GM10847 (cell line): Measurements from ENCODE around the gene PPP1R9B.

Experiments
- POLR2A ChIP-seq: IDR thresholded peaks from 2 replicates; pipeline ENCODE4 v1.6.1; 2011; ENCODE audit not compliant: insufficient read length; ENCODE audit errors: extremely low read depth

PPP1R9B gene

DNA sequence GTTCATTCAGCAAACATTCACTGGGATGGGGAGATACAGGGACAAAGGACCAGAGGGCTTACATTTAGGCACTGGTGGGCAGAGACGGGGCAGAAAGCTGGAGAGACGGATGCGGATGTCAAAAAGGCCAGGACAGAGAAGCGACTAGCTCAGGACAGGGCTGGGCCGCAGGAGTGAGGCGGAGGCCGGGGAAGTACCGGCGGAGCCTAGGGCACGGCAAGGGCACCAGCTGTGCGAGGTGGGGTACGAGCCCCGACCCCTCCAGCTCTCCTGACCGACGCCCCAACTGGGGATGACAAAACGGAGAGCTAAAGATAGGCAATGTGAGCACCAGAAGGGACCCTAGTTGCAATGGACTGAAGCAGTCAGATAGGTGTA lies 11.4 kb upstream of the PPP1R9B start:
- TF ChIP-seq POLR2A: no peak

DNA sequence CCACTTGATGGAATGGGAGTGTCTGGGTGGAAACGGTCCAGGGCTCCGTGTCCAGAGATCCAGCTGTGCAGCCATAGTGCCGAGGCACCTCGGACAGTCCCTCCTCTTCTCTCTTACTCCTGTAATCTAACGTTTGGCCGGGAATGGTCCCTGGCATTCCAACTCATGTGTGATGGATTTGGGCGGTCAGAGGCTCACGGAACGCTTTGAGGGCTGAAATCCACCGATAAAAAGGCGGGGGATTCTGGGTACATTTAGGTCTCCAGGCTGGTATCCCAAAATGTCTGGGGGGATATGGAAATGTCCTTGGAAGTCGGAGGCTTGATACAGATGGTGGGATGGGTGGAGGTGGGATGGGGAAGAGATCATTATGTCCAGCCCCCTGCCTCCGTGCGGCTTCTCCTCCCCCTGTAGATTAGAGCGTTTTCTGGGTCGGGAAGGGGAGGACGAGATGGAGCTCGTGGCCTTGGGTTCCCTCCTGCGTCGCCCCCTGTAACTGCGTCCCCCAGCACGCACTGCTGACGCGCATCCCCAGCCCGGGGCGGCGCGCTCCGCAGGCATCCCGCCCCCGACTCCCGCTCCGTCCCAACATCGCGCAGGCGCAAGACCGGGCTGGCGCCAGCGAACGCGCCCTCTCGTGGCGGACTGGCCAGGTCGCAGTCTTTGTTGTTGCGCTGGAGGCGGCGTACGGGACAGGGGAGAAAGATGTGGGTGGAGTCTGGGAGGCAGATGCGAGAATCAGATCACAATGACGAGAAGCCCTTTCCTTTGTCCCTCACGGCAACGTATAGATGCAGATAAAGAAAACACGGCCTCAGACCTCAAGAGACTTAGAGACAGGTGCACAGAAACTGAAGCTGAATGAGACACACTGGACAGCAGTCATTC lies 10.8 kb upstream of the PPP1R9B start:
- peak; percentile 26 for TF ChIP-seq POLR2A

GRCh38 chr17:50157891-50158290 lies 7.4 kb upstream of the PPP1R9B start:
- no peak for TF ChIP-seq POLR2A

DNA sequence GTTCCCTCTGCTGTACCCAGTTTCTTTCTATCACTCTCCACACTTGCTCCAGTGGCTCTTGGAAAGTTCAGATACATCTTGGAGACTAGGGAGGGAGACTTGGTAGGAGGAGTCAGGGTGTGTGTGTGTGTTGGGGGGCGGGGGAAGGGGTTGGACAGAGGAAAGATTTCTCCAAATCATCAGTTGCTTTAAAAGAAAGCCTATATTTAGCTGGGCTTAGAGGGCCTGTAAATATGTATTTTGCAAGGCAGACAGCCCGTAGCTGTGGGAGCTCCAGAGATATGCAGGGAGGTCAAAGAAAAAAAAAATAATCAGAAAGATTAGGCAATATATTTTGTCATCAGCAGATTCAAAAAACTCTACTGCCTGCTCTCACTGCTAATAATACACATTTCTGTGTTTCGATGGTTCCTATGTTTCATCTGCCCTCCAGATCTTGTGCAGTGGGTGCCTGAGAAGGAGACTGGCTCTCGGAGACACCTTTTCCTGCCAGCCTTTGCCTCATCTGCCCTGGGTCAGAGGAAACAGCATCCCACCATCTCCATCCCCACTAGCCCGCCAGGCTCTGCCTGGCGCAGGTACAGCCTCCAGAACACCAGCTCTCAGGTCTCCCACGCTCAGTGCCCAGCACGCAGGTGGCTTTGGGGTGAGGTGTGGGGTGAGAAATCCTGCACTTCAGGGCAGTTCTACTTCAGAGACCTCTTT lies 4.8 kb upstream of the PPP1R9B start:
- TF ChIP-seq POLR2A: no peak

- TF ChIP-seq POLR2A: no peak
These were observed 4.1 kb upstream of the PPP1R9B start for GRCh38 chr17:50154604-50155003.

DNA sequence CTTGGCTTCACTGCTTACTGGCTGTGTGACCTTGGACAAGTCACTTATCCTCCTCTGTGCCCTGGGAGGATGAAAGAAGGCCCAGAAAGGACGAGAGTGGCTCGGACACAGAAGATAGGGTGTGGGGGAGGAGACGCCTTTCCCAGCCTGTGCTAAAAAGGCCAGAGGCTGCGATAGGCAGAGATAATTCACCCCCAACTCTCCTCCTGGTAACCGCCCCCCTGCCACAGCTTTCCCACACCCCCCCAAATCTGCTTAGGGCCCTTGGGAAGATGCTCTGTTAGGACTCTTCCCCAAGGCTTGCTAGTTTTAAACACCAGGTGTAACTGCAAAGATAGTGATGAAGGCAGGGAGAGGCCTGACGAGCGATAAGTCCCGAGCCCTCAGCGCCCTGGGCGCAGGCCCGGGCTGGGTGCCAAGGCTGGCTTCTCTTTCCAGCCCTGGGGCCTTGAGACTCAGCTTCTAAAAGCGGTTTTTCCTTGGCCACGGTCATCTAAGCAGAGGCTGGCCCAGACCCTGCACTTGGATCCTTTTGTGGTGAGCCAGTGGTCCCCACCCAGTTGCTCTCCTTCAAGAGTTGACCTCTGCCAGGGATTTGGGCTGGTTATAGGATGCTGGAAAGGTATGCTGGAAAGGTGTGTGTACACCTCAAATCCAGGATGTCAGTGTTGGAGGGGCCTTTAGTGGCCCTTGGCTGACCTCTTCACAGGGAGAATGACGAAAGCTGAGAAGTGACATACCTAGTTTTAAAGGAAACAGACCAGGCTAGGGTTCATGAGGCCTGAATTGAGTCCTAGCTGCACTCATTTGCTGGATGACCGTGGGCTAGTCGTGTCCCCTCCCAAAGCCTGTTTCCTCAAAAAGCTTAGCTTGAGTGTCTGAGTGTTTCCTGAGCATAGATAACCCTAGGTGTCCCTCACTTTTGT lies 3.4 kb upstream of the PPP1R9B start:
- TF ChIP-seq POLR2A: no peak

- TF ChIP-seq POLR2A: no peak
These were observed 2.3 kb upstream of the PPP1R9B start for GRCh38 chr17:50152736-50153135.

- no peak for TF ChIP-seq POLR2A
These were observed 1.6 kb upstream of the PPP1R9B start for GRCh38 chr17:50151937-50152547.

DNA sequence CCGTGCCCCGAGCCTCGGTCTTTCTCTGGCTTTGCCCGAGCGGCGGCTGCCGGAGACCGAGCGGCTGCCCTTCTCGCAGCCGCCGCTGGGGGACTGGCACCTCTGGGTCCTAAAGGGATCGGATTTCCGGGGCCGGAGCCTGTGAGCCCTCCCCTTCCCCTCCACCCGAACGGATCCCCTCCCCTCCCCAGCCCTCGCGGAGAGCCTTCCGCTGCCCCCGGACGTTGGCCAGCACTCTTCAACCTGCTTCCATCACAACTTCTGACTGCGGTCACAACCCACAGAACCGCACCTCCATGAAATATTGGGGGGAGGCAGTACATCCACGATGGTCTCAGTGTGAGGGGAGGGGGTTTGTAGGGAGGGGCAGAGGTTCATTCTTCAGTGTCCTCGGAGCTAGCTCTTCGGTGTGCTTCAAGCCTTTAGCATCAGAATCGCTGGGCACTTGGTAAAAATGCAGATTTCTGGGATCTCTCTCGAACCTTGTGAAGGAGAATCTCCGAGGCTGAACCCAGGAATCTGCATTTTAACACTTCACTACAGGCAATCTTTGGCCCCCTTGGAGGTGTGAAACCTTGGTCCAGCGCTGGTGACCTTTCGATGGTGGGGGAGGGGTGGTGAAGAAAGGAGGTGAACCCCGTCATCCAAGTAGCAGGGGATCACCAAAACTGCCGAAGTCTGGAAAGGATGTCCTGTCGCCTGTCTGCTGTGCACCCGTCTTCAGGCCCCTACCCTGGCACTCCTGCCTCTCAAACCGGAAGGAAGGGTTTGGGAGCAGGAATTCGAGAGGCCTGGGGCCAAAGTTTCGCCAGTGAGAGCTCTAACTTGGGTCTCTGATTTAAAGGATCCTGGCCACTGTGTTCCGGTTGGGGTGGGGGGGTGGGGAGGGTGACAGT lies 812 bp upstream of the PPP1R9B start:
- TF ChIP-seq POLR2A: peak; percentile 44

DNA sequence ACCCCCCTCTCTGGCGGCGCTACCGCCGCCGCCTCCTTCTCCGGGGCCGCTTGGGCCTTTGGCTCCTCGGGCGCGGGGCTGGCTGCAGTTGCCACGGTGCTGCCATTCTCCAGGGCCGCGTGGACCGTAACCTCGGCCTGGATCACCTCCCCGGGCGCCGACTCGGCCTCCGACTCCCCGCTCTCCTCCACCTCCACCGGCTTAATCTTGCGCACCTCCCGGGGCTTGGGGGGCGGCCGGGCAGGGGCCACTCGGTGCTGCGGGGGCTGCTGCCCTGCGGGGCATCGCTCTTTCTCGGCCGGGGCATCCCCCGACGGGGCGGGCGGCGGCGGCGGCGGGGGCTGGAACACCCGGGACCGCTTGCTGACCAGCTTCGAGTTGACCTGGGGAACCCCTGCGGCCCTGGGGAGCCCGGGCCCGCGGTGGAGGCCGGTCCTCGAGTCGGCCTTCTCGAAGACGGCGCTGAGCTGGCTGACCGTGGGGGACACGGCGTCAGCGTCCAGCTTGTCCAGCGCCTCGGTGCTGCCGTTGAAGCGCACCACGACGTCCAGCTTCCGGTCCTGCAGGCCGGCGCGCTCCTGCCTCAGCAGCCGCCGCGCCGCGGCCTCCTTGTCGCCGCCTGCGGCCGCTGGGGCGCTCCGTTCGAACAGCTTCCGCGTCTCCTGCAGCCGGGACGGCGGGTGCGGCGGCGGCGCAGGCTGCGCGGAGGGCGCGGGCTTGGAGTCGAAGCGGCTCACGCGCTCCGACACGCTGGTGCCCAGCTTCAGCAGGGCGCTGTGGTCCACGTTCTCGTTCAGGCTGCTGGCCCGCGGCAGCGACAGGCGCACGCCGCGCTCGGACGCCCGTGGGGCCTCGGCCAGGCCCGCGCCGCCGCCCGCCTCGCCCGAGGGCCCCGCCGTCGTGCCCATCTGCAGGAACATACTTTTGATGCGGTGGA lies 792 bp downstream of the PPP1R9B start:
- TF ChIP-seq POLR2A: no peak

- TF ChIP-seq POLR2A: no peak
These were observed 1.4 kb downstream of the PPP1R9B start for GRCh38 chr17:50149091-50149416.

- TF ChIP-seq POLR2A: no peak
These were observed 2.0 kb downstream of the PPP1R9B start for GRCh38 chr17:50148226-50149090.
